ENCODE data around the gene TRAPPC11. TPM values are rescaled to one million over a fixed set of nuclear protein-coding genes. Genes with fewer than 3 reads are reported as not detected.
A peak's percentile ranks its signal among the peaks of the same experiment; 100 is the strongest.

The TRAPPC11 gene
- total RNA-seq, 6 experiments from 2014 or later: 14.3 to 30.8 (median 16.0) TPM

GRCh38 chr4:183733181-183733580 is 74.1 kb downstream of the TRAPPC11 start:
- no peak for TF ChIP-seq CTCF (IDR thresholded peaks at IDR 0.05)
- no peak for TF ChIP-seq POLR2A (IDR thresholded peaks at IDR 0.05)
- H3K4me3 ChIP-seq: no peak overlapping the region
- H3K9me3 ChIP-seq: no peaks in the 10 kb centered on the region
- no peaks in the 10 kb centered on the region for H3K4me1 ChIP-seq
- no peaks in the 10 kb centered on the region for H3K27me3 ChIP-seq
- ATAC-seq (no peak), DNase-seq (no peak)
- H3K27ac ChIP-seq: no peak overlapping the region
- WGBS (ENCODE audit: insufficient coverage, low coverage, low lambda C conversion rate, missing lambda C conversion rate): no CpG with 5 or more reads among the region's 11 CpGs
- intact Hi-C loops (cut with DNase I): no loop called here
- no peaks in the 10 kb centered on the region for H3K36me3 ChIP-seq

DNA sequence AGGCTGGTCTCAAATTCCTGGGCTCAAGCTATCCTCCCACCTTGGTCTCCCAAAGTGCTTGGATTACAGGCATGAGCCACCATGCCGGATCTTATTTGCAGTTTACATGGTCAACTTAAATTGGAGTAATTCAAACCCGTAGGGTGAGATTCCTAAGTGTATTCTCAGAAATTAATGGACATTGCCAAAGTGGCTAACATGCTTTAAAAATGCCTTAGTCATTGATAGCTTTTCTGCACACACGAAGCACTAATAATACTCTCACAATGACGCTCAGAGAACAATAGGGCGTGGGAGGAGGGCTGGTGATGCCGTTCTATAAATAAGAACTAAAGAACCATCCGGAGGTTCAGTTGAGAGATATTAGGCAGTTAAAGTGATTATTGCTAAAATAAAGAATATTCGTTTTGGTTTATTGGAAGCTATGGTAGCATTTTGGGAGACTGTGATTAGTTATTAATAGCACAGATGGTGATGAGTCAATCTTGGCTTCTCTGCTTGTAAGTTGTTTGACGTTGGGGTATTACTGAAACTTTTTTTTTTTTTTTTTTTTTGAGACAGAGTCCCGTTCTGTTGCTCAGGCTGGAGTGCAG is 79.1 kb downstream of the TRAPPC11 start:
- no peak overlapping the region for H3K4me3 ChIP-seq
- TF ChIP-seq POLR2A (IDR thresholded peaks at IDR 0.05): no peak
- no peaks in the 10 kb centered on the region for H3K4me1 ChIP-seq
- DNase-seq (no peak), ATAC-seq (no peak)
- H3K36me3 ChIP-seq: no peaks in the 10 kb centered on the region
- H3K27ac ChIP-seq: no peak overlapping the region
- 56% methylated on average over 10 of the region's 10 CpGs for WGBS (ENCODE audit: insufficient coverage, low coverage, low lambda C conversion rate, missing lambda C conversion rate)
- intact Hi-C loops (cut with DNase I): no loop called here
- no peaks in the 10 kb centered on the region for H3K27me3 ChIP-seq
- no peaks in the 10 kb centered on the region for H3K9me3 ChIP-seq

DNA sequence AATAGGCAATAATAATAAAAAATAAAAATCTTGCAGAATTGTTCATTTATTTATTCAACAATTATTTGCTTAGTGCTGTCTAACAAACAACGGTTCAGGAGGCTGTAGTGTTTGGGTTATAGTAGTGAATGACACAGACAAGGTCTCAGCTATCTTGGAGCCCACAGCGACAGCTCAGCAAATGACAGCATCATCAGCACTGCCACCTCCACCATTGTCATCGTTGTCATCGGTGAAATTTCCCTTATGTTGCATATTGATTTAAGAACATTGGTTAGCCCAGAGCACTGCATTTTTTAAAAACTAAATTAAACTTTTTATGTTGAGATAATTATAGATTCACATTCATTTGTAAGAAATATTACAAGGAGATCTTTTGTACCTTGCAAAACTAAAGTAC is 79.9 kb downstream of the TRAPPC11 start:
- DNase-seq (no peak), ATAC-seq (no peak)
- WGBS (ENCODE audit: insufficient coverage, low coverage, low lambda C conversion rate, missing lambda C conversion rate): 75% methylated on average over 4 of the region's 4 CpGs
- intact Hi-C loops (cut with DNase I): no loop called here
- no peaks in the 10 kb centered on the region for H3K4me1 ChIP-seq
- no peak overlapping the region for H3K4me3 ChIP-seq
- no peaks in the 10 kb centered on the region for H3K9me3 ChIP-seq
- TF ChIP-seq CTCF (IDR thresholded peaks at IDR 0.05) (no peak), POLR2A (IDR thresholded peaks at IDR 0.05) (no peak)
- no peak overlapping the region for H3K27ac ChIP-seq
- no peaks in the 10 kb centered on the region for H3K36me3 ChIP-seq
- no peaks in the 10 kb centered on the region for H3K27me3 ChIP-seq

DNA sequence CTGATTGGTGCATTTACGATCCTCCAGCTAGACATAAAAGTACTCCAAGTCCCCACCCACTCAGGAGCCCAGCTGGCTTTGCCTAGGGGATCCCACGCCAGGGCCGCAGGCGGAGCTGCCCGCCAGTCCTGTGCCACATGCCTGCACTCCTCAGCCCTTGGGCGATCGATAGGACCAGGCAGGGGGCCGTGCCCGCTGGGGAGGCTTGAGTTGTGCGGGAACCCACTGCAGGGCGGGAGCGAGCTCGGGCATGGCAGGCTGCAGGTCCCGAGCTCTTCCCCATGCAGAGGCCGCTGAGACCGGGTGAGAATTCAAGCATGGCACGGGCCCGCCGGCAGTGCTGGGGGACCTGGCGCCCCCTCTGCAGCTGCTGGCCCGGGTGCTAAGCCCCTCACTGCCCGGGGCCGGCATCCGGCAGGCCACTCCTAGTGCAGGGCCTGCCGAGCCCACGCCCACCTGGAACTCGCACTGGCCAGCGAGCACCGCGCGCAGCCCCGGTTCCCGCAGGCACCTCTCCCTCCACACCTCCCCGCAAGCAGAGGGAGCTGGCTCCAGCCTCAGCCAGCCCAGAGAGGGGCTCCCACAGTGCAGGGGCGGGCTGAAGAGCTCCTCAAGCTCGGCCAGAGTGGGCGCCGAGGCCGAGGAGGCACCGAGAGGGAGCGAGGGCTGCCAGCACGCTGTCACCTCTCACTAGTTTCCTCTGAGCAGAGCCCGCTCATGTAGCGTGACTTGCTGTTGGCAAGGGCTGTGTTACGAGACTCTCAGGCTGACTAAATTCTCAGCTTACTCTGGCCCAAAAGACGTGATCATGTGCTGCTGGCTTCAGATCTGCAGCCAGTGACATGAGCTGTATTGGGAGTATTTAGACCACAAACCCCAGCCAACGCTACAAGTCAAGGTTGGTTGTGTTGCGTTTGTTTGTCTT is 87.5 kb downstream of the TRAPPC11 start:
- DNase-seq: no peak
- peak in 1 of 4 donors; percentile 77 for ATAC-seq

More for the DNA sequence above, 87.5 kb downstream of the TRAPPC11 start:
- WGBS (ENCODE audit: insufficient coverage, low coverage, low lambda C conversion rate, missing lambda C conversion rate): 80% methylated on average over 1 of the region's 48 CpGs
- Histone ChIP-seq H3K27ac (no peak overlapping the region), H3K27me3 (no peaks in the 10 kb centered on the region), H3K36me3 (no peaks in the 10 kb centered on the region), H3K4me1 (no peaks in the 10 kb centered on the region), H3K9me3 (no peaks in the 10 kb centered on the region), H3K4me3 (no peak overlapping the region)
- intact Hi-C loops (cut with DNase I): no loop called here
- TF ChIP-seq CTCF (IDR thresholded peaks at IDR 0.05) (no peak), POLR2A (IDR thresholded peaks at IDR 0.05) (no peak)

All from right lobe of liver (tissue), 6 donors.